Measurements from ENCODE around the gene UVRAG.

- TF ChIP-seq ZNF274 (IDR thresholded peaks at IDR 0.05; ENCODE audit: low read depth, low read length) (no peak), SUZ12 (IDR thresholded peaks at IDR 0.05; ENCODE audit: extremely low read depth, insufficient read depth, insufficient read length) (no peak)
These were observed 279.7 kb downstream of the UVRAG start for GRCh38 chr11:76094740-76095139.
